ENCODE data around the gene SPIN2B. TPM values are rescaled to one million over a fixed set of nuclear protein-coding genes. Genes with fewer than 3 reads are reported as not detected.
"Not testable (repeated sequence)": the region's sequence is repeated elsewhere in the genome, so short reads cannot be mapped to it uniquely, and the experiment has no call there.

The SPIN2B gene
- total and polyA plus RNA-seq, 2 donors from 2014 or later: 10.9 to 13.7 TPM

- no peak for DNase-seq
- H3K36me3 ChIP-seq (ENCODE audit: control insufficient read depth in 2 of 3, insufficient read depth in 3 of 3, low read length in 3 of 3): no peaks in the 10 kb centered on the region
- no peaks in the 10 kb centered on the region for H3K4me1 ChIP-seq (ENCODE audit: control insufficient read depth in 2 of 3, insufficient read depth in 2 of 3, low read depth in 1 of 3, low read length in 3 of 3)
- intact Hi-C loops (cut with DNase I): no loop called here
- H3K27ac ChIP-seq (ENCODE audit: low read depth in 2 of 2, low read length in 2 of 2): no peak overlapping the region
- FAIRE-seq: no peak
- no peaks in the 10 kb centered on the region for H3K27me3 ChIP-seq (ENCODE audit: control insufficient read depth, insufficient read depth, low read length)
- no peaks in the 10 kb centered on the region for H3K9me3 ChIP-seq (ENCODE audit: control insufficient read depth in 2 of 3, insufficient read depth in 1 of 3, low read length in 3 of 3)
- no peak overlapping the region for H3K9ac ChIP-seq (ENCODE audit: low read length in 3 of 3)
- no peak overlapping the region for H3K4me3 ChIP-seq (ENCODE audit: low read length in 3 of 3)
- no peak for TF ChIP-seq CTCF (IDR thresholded peaks at IDR 0.05; ENCODE audit: borderline replicate concordance, extremely low read depth, insufficient read depth)
Observed at GRCh38 chrX:57132046-57132445, 10.7 kb upstream of the SPIN2B start.

- Histone ChIP-seq H3K27ac (ENCODE audit: low read depth in 2 of 2, low read length in 2 of 2) (no peak overlapping the region), H3K9ac (ENCODE audit: low read length in 3 of 3) (peak overlapping the region in 1 of 3 donors; percentile 21), H3K27me3 (ENCODE audit: control insufficient read depth, insufficient read depth, low read length) (no peaks in the 10 kb centered on the region), H3K4me3 (ENCODE audit: low read length in 3 of 3) (peak overlapping the region; percentile 63 to 77 (median 73)), H3K36me3 (ENCODE audit: control insufficient read depth in 2 of 3, insufficient read depth in 3 of 3, low read length in 3 of 3) (no peaks in the 10 kb centered on the region), H3K4me1 (ENCODE audit: control insufficient read depth in 2 of 3, insufficient read depth in 2 of 3, low read depth in 1 of 3, low read length in 3 of 3) (no peaks in the 10 kb centered on the region), H3K9me3 (ENCODE audit: control insufficient read depth in 2 of 3, insufficient read depth in 1 of 3, low read length in 3 of 3) (no peaks in the 10 kb centered on the region)
- no peak for FAIRE-seq
- no peak for DNase-seq
- intact Hi-C loops (cut with DNase I): no loop called here
- TF ChIP-seq CTCF (IDR thresholded peaks at IDR 0.05; ENCODE audit: borderline replicate concordance, extremely low read depth, insufficient read depth): no peak
Observed at GRCh38 chrX:57121816-57122215, 468 bp upstream of the SPIN2B start.

- H3K36me3 ChIP-seq (ENCODE audit: control insufficient read depth in 2 of 3, insufficient read depth in 3 of 3, low read length in 3 of 3); H3K4me1 ChIP-seq (ENCODE audit: control insufficient read depth in 2 of 3, insufficient read depth in 2 of 3, low read depth in 1 of 3, low read length in 3 of 3); FAIRE-seq; H3K27me3 ChIP-seq (ENCODE audit: control insufficient read depth, insufficient read depth, low read length); H3K9me3 ChIP-seq (ENCODE audit: control insufficient read depth in 2 of 3, insufficient read depth in 1 of 3, low read length in 3 of 3); intact Hi-C loops (cut with DNase I): not testable (repeated sequence)
- Histone ChIP-seq H3K4me3 (ENCODE audit: low read length in 3 of 3) (peak overlapping the region; percentile 56 to 77 (median 63)), H3K9ac (ENCODE audit: low read length in 3 of 3) (peak overlapping the region in 2 of 3 donors; percentile 29 to 44), H3K27ac (ENCODE audit: low read depth in 2 of 2, low read length in 2 of 2) (peak overlapping the region in 1 of 2 donors; percentile 69)
- DNase-seq: peak in 4 of 5 donors; percentile 12 to 72 (median 40)
Observed at GRCh38 chrX:57120619-57121161, 658 bp downstream of the SPIN2B start.

- no peak overlapping the region for H3K9ac ChIP-seq (ENCODE audit: low read length in 3 of 3)
- no peaks in the 10 kb centered on the region for H3K27me3 ChIP-seq (ENCODE audit: control insufficient read depth, insufficient read depth, low read length)
- no peak overlapping the region for H3K27ac ChIP-seq (ENCODE audit: low read depth in 2 of 2, low read length in 2 of 2)
- DNase-seq (no peak), FAIRE-seq (no peak)
- H3K36me3 ChIP-seq (ENCODE audit: control insufficient read depth in 2 of 3, insufficient read depth in 3 of 3, low read length in 3 of 3): no peaks in the 10 kb centered on the region
- H3K4me3 ChIP-seq (ENCODE audit: low read length in 3 of 3): no peak overlapping the region
- H3K9me3 ChIP-seq (ENCODE audit: control insufficient read depth in 2 of 3, insufficient read depth in 1 of 3, low read length in 3 of 3): no peaks in the 10 kb centered on the region
- no peak for TF ChIP-seq CTCF (IDR thresholded peaks at IDR 0.05; ENCODE audit: borderline replicate concordance, extremely low read depth, insufficient read depth)
- H3K4me1 ChIP-seq (ENCODE audit: control insufficient read depth in 2 of 3, insufficient read depth in 2 of 3, low read depth in 1 of 3, low read length in 3 of 3): no peaks in the 10 kb centered on the region
- intact Hi-C loops (cut with DNase I): no loop called here
Observed at GRCh38 chrX:57119416-57119815, 1.9 kb downstream of the SPIN2B start.

- H3K4me1 ChIP-seq (ENCODE audit: control insufficient read depth in 2 of 3, insufficient read depth in 2 of 3, low read depth in 1 of 3, low read length in 3 of 3); intact Hi-C loops (cut with DNase I); H3K27me3 ChIP-seq (ENCODE audit: control insufficient read depth, insufficient read depth, low read length); H3K9me3 ChIP-seq (ENCODE audit: control insufficient read depth in 2 of 3, insufficient read depth in 1 of 3, low read length in 3 of 3); FAIRE-seq; H3K4me3 ChIP-seq (ENCODE audit: low read length in 3 of 3); H3K27ac ChIP-seq (ENCODE audit: low read depth in 2 of 2, low read length in 2 of 2); DNase-seq; H3K9ac ChIP-seq (ENCODE audit: low read length in 3 of 3); H3K36me3 ChIP-seq (ENCODE audit: control insufficient read depth in 2 of 3, insufficient read depth in 3 of 3, low read length in 3 of 3): not testable (repeated sequence)
Observed at GRCh38 chrX:57117566-57117965, 3.8 kb downstream of the SPIN2B start.

Data from kidney (tissue), 14 donors.